Measurements from ENCODE around the gene HSPD1. TPM values are rescaled to one million over a fixed set of nuclear protein-coding genes. Genes with fewer than 3 reads are reported as not detected.
"Not testable (repeated sequence)": the region's sequence is repeated elsewhere in the genome, so short reads cannot be mapped to it uniquely, and the experiment has no call there.

Gene HSPD1
- total and polyA plus RNA-seq, 7 experiments from 2014 or later = 103 to 276 (median 128) TPM

DNA sequence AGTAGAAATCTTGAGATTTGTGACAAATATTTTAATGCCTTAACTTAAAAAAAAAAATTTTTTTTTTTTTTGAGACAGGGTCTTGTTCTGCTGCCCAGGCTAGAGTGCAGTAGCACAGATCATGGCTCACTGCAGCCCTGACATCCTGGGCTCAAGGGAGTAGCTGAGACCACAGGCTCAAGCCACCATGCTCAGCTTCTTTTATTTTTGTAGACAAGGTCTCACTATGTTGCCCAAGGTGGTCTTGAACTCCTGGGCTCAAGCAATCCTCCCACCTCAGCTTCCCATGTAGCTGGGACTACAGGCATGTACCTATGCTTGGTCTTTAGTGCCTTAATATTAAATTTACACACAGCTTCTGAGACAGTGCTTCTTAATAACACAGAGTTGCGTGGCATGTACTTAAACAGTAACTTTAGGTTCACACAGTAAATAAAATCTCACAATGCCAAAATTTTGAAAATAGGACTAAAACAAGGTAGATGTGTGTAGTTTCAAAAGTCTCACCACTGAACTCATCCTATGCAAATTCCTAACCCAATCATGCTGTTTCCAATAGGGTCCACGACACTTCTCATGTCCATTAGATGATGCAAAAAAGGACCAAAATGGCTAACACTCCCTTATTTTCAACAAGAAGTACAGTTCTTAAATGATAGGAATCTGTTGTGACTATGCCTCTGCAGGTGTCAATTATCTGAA lies 4.1 kb downstream of the HSPD1 start:
- peaks cover 4 to 48% (median 19%) of the 10 kb centered on the region in 5 donors for H3K36me3 Mint-ChIP-seq
- DNase-seq (no peak), ATAC-seq (no peak)
- CTCF ChIA-PET = interaction anchor here (1.4 kb wide), 1 partner anchor 210 kb away, joined by 5 read pairs; the partner anchor contains the start of gene MARS2
- H3K27ac ChIP-seq (ENCODE audit: low read depth, low read length) = no peak overlapping the region
- peaks cover 10 to 61% (median 30%) of the 10 kb centered on the region in 3 experiments for H3K36me3 ChIP-seq (ENCODE audit: control insufficient read depth in 2 of 3, insufficient read depth in 3 of 3, low read length in 3 of 3)
- intact Hi-C loops (cut with micrococcal nuclease) = loop anchor here (5.0 to 10.0 kb wide), 6 partner anchors 78 to 1321 kb away; partner anchors contain the start of genes GTF3C3 (in 1 of the 2), PGAP1 (in 1 of the 2) and STK17B (in 1 of the 2)
- no peak overlapping the region for H3K4me3 ChIP-seq (ENCODE audit: low read length)
- H3K4me1 Mint-ChIP-seq = peaks cover 12 to 49% (median 37%) of the 10 kb centered on the region in 7 donors
- H3K27me3 Mint-ChIP-seq = no peaks in the 10 kb centered on the region
- no peaks in the 10 kb centered on the region for H3K9me3 Mint-ChIP-seq
- peak overlapping the region in 8 of 9 donors; percentile 1 to 98 (median 63) for H3K27ac Mint-ChIP-seq
- peak overlapping the region in 2 of 10 donors; percentile 49 to 84 for H3K4me3 Mint-ChIP-seq
- H3K4me1 ChIP-seq (ENCODE audit: control insufficient read depth in 2 of 2, insufficient read depth in 2 of 2, low read length in 2 of 2) = peaks cover 7 to 27% of the 10 kb centered on the region in 2 donors
- no peaks in the 10 kb centered on the region for H3K9me3 ChIP-seq (ENCODE audit: control insufficient read depth in 2 of 3, low read length in 3 of 3)
- POLR2A ChIA-PET = interaction anchor here (0.7 to 1.9 kb wide), 3 partner anchors 18 to 376 kb away, joined by 3 to 8 read pairs (median 4); partner anchors contain the start of gene MOB4
- H3K27me3 ChIP-seq (ENCODE audit: control insufficient read depth in 2 of 2, insufficient read depth in 2 of 2, low read length in 2 of 2) = no peaks in the 10 kb centered on the region

DNA sequence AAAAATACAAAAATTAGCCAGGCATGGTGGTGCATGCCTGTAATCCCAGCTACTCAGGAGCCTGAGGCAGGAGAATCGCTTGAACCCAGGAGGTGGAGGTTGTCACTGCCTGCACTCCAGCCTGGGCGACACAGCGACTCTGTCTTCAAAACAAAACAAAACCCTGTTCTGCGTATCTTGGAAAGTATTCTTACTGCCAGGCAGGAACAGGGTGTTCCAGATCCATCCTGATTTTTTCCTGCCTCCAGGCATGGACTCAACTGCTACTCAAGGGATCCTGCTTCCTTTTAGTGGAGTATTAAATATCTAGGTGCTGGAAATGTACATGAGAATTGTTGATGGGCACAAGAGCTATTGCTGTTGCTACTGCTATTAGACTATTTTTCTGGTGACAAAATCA lies 12.3 kb downstream of the HSPD1 start:
- Histone ChIP-seq H3K27me3 (ENCODE audit: control insufficient read depth in 2 of 2, insufficient read depth in 2 of 2, low read length in 2 of 2) (no peaks in the 10 kb centered on the region), H3K4me3 (ENCODE audit: low read length) (no peak overlapping the region), H3K4me1 (ENCODE audit: control insufficient read depth in 2 of 2, insufficient read depth in 2 of 2, low read length in 2 of 2) (no peaks in the 10 kb centered on the region), H3K36me3 (ENCODE audit: control insufficient read depth in 2 of 3, insufficient read depth in 3 of 3, low read length in 3 of 3) (peaks cover 22 to 62% (median 35%) of the 10 kb centered on the region in 3 experiments), H3K9me3 (ENCODE audit: control insufficient read depth in 2 of 3, low read length in 3 of 3) (peaks cover 0 to 13% (median 6%) of the 10 kb centered on the region in 3 experiments), H3K27ac (ENCODE audit: low read depth, low read length) (no peak overlapping the region)
- POLR2A ChIA-PET = interaction anchor here (1.0 kb wide), 1 partner anchor 13 kb away, joined by 4 read pairs; the partner anchor contains the start of gene HSPE1
- Mint-ChIP-seq H3K4me3 (no peak overlapping the region), H3K27me3 (no peaks in the 10 kb centered on the region), H3K9me3 (peaks cover 0 to 27% (median 7%) of the 10 kb centered on the region in 11 donors), H3K27ac (peak overlapping the region in 4 of 9 donors; percentile 10 to 76 (median 50)), H3K4me1 (peaks cover 0 to 10% (median 0%) of the 10 kb centered on the region in 7 donors), H3K36me3 (peaks cover 13 to 62% (median 42%) of the 10 kb centered on the region in 5 donors)
- DNase-seq = no peak
- ATAC-seq = no peak
- CTCF ChIA-PET = no interaction called here
- intact Hi-C loops (cut with micrococcal nuclease) = no loop called here

DNA sequence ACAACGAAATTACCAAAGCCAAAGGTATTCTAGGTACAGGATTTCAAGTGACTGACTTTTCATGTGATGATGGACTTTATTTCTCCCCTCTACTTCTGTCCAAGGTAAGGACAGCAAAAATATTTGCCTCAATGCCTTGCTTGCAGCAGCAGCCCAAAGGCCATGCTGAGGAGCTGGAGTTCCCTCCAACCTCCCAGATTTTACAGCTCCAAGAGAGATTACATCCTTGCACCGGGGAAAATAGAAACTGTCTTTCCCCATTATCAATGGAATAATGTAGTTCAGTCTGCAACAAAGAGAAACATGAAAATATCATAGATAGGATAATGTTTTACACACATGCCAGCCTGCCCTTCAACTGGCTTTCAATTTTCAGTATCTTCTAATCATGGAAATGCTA lies 13.5 kb downstream of the HSPD1 start:
- CTCF ChIA-PET = no interaction called here
- Mint-ChIP-seq H3K27me3 (no peaks in the 10 kb centered on the region), H3K36me3 (peaks cover 13 to 62% (median 42%) of the 10 kb centered on the region in 5 donors)

DNA sequence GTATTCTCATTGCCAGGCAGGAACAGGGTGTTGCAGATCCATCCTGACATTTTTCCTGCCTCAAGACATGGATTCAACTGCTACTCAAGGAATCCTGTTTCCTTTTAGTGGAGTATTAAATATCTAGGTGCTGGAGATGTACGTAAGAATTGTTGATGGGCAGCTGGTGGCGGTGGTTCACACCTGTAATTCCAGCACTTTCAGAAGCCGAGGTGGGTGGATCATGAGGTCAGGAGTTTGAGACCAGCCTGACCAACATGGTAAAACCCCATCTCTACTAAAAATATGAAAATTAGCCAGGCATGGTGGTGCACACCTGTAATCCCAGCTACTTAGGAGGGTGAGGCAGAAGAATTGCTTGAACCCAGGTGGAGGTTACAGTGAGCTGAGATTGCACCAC lies 15.4 kb downstream of the HSPD1 start:
- H3K4me1 Mint-ChIP-seq = not testable (repeated sequence)

More for the DNA sequence above, 13.5 kb downstream of the HSPD1 start:
- intact Hi-C loops (cut with micrococcal nuclease) = no loop called here
- DNase-seq (no peak), ATAC-seq (no peak)
- Histone ChIP-seq H3K27ac (ENCODE audit: low read depth, low read length) (no peak overlapping the region), H3K4me1 (ENCODE audit: control insufficient read depth in 2 of 2, insufficient read depth in 2 of 2, low read length in 2 of 2) (no peaks in the 10 kb centered on the region), H3K36me3 (ENCODE audit: control insufficient read depth in 2 of 3, insufficient read depth in 3 of 3, low read length in 3 of 3) (peaks cover 18 to 57% (median 28%) of the 10 kb centered on the region in 3 experiments), H3K4me3 (ENCODE audit: low read length) (no peak overlapping the region), H3K9me3 (ENCODE audit: control insufficient read depth in 2 of 3, low read length in 3 of 3) (peaks cover 0 to 13% (median 6%) of the 10 kb centered on the region in 3 experiments), H3K27me3 (ENCODE audit: control insufficient read depth in 2 of 2, insufficient read depth in 2 of 2, low read length in 2 of 2) (no peaks in the 10 kb centered on the region)
- Mint-ChIP-seq H3K4me1 (peaks cover 0 to 7% (median 0%) of the 10 kb centered on the region in 7 donors), H3K27ac (peak overlapping the region in 5 of 9 donors; percentile 7 to 60 (median 35)), H3K4me3 (no peak overlapping the region), H3K9me3 (peaks cover 0 to 33% (median 8%) of the 10 kb centered on the region in 11 donors)
- POLR2A ChIA-PET = no interaction called here

DNA sequence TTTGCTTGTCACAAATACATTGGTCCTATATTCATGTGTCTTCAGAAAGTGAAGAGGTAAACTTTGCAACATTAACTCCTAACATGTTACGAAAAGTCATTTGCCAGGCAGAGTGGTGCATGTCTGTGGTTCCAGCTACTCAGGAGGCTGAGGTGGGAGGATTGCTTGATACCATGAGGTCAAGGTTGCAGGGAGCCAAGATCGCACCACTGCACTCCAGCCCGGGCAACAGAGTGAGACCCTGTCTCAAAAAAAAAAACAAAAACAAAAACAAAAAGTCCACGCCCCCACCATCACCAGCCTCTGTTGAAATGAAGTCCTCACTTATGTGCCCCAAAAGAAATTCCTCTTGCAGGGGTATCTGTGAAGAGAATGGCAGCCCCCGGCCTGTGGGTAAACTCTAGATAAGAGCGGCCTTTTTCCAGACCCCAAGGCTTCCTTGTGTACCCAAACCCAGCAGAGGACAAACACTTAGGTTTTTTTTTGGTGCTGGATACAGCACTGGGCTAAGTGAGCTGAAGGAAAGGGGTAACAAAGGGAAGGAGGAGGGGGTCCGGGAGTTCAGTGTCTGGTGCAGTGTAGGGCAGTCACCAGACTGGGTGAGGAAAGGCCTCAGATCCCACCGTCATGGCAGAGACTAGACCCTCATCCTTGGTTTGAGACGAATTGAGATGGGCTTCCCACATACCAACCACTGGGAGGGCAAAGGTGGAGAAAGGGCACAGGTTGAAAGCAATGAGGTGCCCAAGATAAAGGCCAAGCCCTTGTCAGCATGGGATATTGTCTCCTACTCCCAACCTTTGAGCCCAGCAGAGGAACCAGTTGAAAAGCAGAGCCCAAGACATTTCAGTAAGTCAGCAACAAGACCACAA lies 19.2 kb downstream of the HSPD1 start:
- no peaks in the 10 kb centered on the region for H3K4me1 ChIP-seq (ENCODE audit: control insufficient read depth in 2 of 2, insufficient read depth in 2 of 2, low read length in 2 of 2)
- Mint-ChIP-seq H3K4me1 (peaks cover 0 to 18% (median 0%) of the 10 kb centered on the region in 7 donors), H3K4me3 (no peak overlapping the region), H3K36me3 (peaks cover 14 to 59% (median 46%) of the 10 kb centered on the region in 5 donors), H3K27me3 (no peaks in the 10 kb centered on the region), H3K9me3 (peaks cover 0 to 30% (median 9%) of the 10 kb centered on the region in 11 donors), H3K27ac (peak overlapping the region in 4 of 9 donors; percentile 14 to 79 (median 43))
- peak; percentile 17 for ATAC-seq
- H3K4me3 ChIP-seq (ENCODE audit: low read length) = no peak overlapping the region
- H3K36me3 ChIP-seq (ENCODE audit: control insufficient read depth in 2 of 3, insufficient read depth in 3 of 3, low read length in 3 of 3) = peaks cover 5 to 58% (median 6%) of the 10 kb centered on the region in 3 experiments
- ChIA-PET POLR2A (interaction anchor here (1.0 to 1.5 kb wide), 2 partner anchors 27 to 45 kb away, joined by 4 to 5 read pairs; partner anchors contain the start of genes COQ10B and SF3B1), CTCF (no interaction called here)
- intact Hi-C loops (cut with micrococcal nuclease) = no loop called here
- DNase-seq = no peak
- peaks cover 0 to 13% (median 6%) of the 10 kb centered on the region in 3 experiments for H3K9me3 ChIP-seq (ENCODE audit: control insufficient read depth in 2 of 3, low read length in 3 of 3)
- no peak overlapping the region for H3K27ac ChIP-seq (ENCODE audit: low read depth, low read length)
- no peaks in the 10 kb centered on the region for H3K27me3 ChIP-seq (ENCODE audit: control insufficient read depth in 2 of 2, insufficient read depth in 2 of 2, low read length in 2 of 2)

More for the DNA sequence above, 15.4 kb downstream of the HSPD1 start:
- ChIA-PET POLR2A (interaction anchor here (0.6 to 0.8 kb wide), 2 partner anchors 65 to 412 kb away, joined by 3 to 5 read pairs; no protein-coding TSS in a partner anchor), CTCF (interaction anchor here (0.8 kb wide), 1 partner anchor 115 kb away, joined by 3 read pairs; no protein-coding TSS in a partner anchor)
- DNase-seq; H3K4me1 ChIP-seq (ENCODE audit: control insufficient read depth in 2 of 2, insufficient read depth in 2 of 2, low read length in 2 of 2); H3K27ac ChIP-seq (ENCODE audit: low read depth, low read length); intact Hi-C loops (cut with micrococcal nuclease); H3K27me3 ChIP-seq (ENCODE audit: control insufficient read depth in 2 of 2, insufficient read depth in 2 of 2, low read length in 2 of 2); H3K4me3 Mint-ChIP-seq; H3K27me3 Mint-ChIP-seq; ATAC-seq; H3K4me3 ChIP-seq (ENCODE audit: low read length): not testable (repeated sequence)
- Mint-ChIP-seq H3K27ac (peak overlapping the region in 3 of 9 donors; percentile 18 to 59 (median 56)), H3K36me3 (peaks cover 18 to 65% (median 48%) of the 10 kb centered on the region in 5 donors), H3K9me3 (peaks cover 0 to 33% (median 9%) of the 10 kb centered on the region in 11 donors)
- peaks cover 8 to 54% (median 15%) of the 10 kb centered on the region in 3 experiments for H3K36me3 ChIP-seq (ENCODE audit: control insufficient read depth in 2 of 3, insufficient read depth in 3 of 3, low read length in 3 of 3)
- peaks cover 0 to 13% (median 6%) of the 10 kb centered on the region in 3 experiments for H3K9me3 ChIP-seq (ENCODE audit: control insufficient read depth in 2 of 3, low read length in 3 of 3)

DNA sequence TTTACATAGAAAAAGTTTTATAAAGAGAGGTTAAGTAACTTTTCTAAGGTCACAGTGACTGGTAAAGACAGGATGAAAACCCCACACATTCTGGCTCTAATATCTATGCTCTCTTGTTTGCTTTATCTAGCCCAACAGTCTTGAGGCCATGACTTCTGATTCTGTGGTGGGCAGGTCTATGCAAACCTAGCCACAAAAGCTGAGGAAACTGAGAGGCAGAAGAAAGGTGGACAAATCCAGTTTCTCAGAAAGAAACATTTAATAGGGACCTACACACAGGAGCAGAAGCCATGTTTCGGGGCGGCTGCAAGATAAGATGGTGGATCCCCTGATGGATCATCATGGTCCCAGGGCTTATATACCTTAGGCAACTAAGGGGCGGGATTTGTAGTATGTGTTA lies 21.8 kb downstream of the HSPD1 start:
- Histone ChIP-seq H3K27ac (ENCODE audit: low read depth, low read length) (no peak overlapping the region), H3K36me3 (ENCODE audit: control insufficient read depth in 2 of 3, insufficient read depth in 3 of 3, low read length in 3 of 3) (peaks cover 9 to 74% (median 21%) of the 10 kb centered on the region in 3 experiments), H3K9me3 (ENCODE audit: control insufficient read depth in 2 of 3, low read length in 3 of 3) (no peaks in the 10 kb centered on the region), H3K4me3 (ENCODE audit: low read length) (no peak overlapping the region), H3K27me3 (ENCODE audit: control insufficient read depth in 2 of 2, insufficient read depth in 2 of 2, low read length in 2 of 2) (no peaks in the 10 kb centered on the region), H3K4me1 (ENCODE audit: control insufficient read depth in 2 of 2, insufficient read depth in 2 of 2, low read length in 2 of 2) (no peaks in the 10 kb centered on the region)
- Mint-ChIP-seq H3K27me3 (no peaks in the 10 kb centered on the region), H3K27ac (peak overlapping the region in 6 of 9 donors; percentile 11 to 52 (median 32)), H3K4me3 (no peak overlapping the region), H3K4me1 (peaks cover 0 to 18% (median 0%) of the 10 kb centered on the region in 7 donors), H3K9me3 (peaks cover 0 to 9% (median 0%) of the 10 kb centered on the region in 11 donors), H3K36me3 (peaks cover 14 to 44% (median 36%) of the 10 kb centered on the region in 5 donors)
- DNase-seq (no peak), ATAC-seq (no peak)
- intact Hi-C loops (cut with micrococcal nuclease) = no loop called here
- ChIA-PET POLR2A (interaction anchor here (1.0 kb wide), 1 partner anchor 43 kb away, joined by 3 read pairs; the partner anchor contains the start of gene SF3B1), CTCF (no interaction called here)
